Measurements from ENCODE around the gene GALNT17. TPM values are rescaled to one million over a fixed set of nuclear protein-coding genes. Genes with fewer than 3 reads are reported as not detected.

Gene GALNT17
- total and polyA plus RNA-seq, 2 experiments from 2014 or later, result 11.1 to 65.6 TPM

GRCh38 chr7:71716690-71717089 is 584.7 kb downstream of the GALNT17 start:
- H3K4me3 ChIP-seq, result no peak overlapping the region
- ATAC-seq, result peak; percentile 50; the same call in 2 of the 3 replicates
- Mint-ChIP-seq H3K4me3 (no peak overlapping the region), H3K27ac (no peak overlapping the region), H3K27me3 (ENCODE audit: insufficient read depth, low read depth, poor library complexity) (no peaks in the 10 kb centered on the region), H3K4me1 (0 out of 3 replicates have a peak, but pooled peaks cover 4% of the 10 kb centered on the region), H3K36me3 (ENCODE audit: low read depth) (peaks cover 29% of the 10 kb centered on the region), H3K9me3 (peaks cover 24% of the 10 kb centered on the region)
- H3K9me2 ChIP-seq (ENCODE audit: insufficient read depth), result no peaks in the 10 kb centered on the region
- H3K79me2 ChIP-seq (replicated peaks; ENCODE audit: insufficient read depth), result no peaks in the 10 kb centered on the region
- H3K27ac ChIP-seq (ENCODE audit: low read depth), result no peak overlapping the region
- no peaks in the 10 kb centered on the region for H3K27me3 ChIP-seq (ENCODE audit: insufficient read depth)
- no peak overlapping the region for H3K4me2 ChIP-seq
- no peaks in the 10 kb centered on the region for H3K4me1 ChIP-seq (ENCODE audit: insufficient read depth)
- H3F3A ChIP-seq (replicated peaks; ENCODE audit: low read depth), result no peaks in the 10 kb centered on the region
- TF ChIP-seq ZNF331 (CRISPR knock-in tag; IDR thresholded peaks at IDR 0.05; ENCODE audit: low read depth) (no peak), EZH2phosphoT487 (IDR thresholded peaks at IDR 0.05; ENCODE audit: unreplicated experiment) (no peak), CREB1 (CRISPR knock-in tag; IDR thresholded peaks at IDR 0.05; ENCODE audit: low read depth) (no peak), ETS1 (IDR thresholded peaks at IDR 0.05) (no peak), EZH2 (IDR thresholded peaks at IDR 0.05; ENCODE audit: low read depth, unreplicated experiment) (no peak), JUNB (IDR thresholded peaks at IDR 0.05; ENCODE audit: unreplicated experiment) (no peak), NANOG (IDR thresholded peaks at IDR 0.05; ENCODE audit: borderline replicate concordance) (no peak), CTCF (conservative IDR thresholded peaks at IDR 0.05; ENCODE audit: low read depth in 2 of 2) (no peak)
- H4K20me1 ChIP-seq (replicated peaks; ENCODE audit: insufficient read depth), result no peaks in the 10 kb centered on the region
- H2AFZ ChIP-seq, result no peak overlapping the region
- H3K36me3 ChIP-seq (ENCODE audit: insufficient read depth), result no peaks in the 10 kb centered on the region
- DNase-seq (ENCODE audit: low spot score), result no peak

GRCh38 chr7:71718563-71718962 is 586.6 kb downstream of the GALNT17 start:
- no peak overlapping the region for H3K27ac ChIP-seq (ENCODE audit: low read depth)
- H3F3A ChIP-seq (replicated peaks; ENCODE audit: low read depth), result no peaks in the 10 kb centered on the region
- 0 out of 3 replicates have a peak, but pooled peaks cover 4% of the 10 kb centered on the region for H3K4me1 Mint-ChIP-seq
- ATAC-seq (no peak), DNase-seq (ENCODE audit: low spot score) (peak; percentile 28)
- no peaks in the 10 kb centered on the region for H3K79me2 ChIP-seq (replicated peaks; ENCODE audit: insufficient read depth)
- H3K36me3 Mint-ChIP-seq (ENCODE audit: low read depth), result peaks cover 20% of the 10 kb centered on the region
- no peaks in the 10 kb centered on the region for H3K36me3 ChIP-seq (ENCODE audit: insufficient read depth)
- H3K9me3 Mint-ChIP-seq, result peaks cover 24% of the 10 kb centered on the region
- no peaks in the 10 kb centered on the region for H3K27me3 Mint-ChIP-seq (ENCODE audit: insufficient read depth, low read depth, poor library complexity)
- H3K4me1 ChIP-seq (ENCODE audit: insufficient read depth), result no peaks in the 10 kb centered on the region
- no peak overlapping the region for H3K4me3 ChIP-seq
- H3K4me3 Mint-ChIP-seq, result no peak overlapping the region
- H3K9me2 ChIP-seq (ENCODE audit: insufficient read depth), result no peaks in the 10 kb centered on the region
- no peak overlapping the region for H2AFZ ChIP-seq
- H3K4me2 ChIP-seq, result no peak overlapping the region
- H4K20me1 ChIP-seq (replicated peaks; ENCODE audit: insufficient read depth), result no peaks in the 10 kb centered on the region
- H3K27me3 ChIP-seq (ENCODE audit: insufficient read depth), result no peaks in the 10 kb centered on the region
- H3K27ac Mint-ChIP-seq, result no peak overlapping the region
- TF ChIP-seq EZH2 (IDR thresholded peaks at IDR 0.05; ENCODE audit: low read depth, unreplicated experiment), result no peak
- TF ChIP-seq ZNF114 (CRISPR knock-in tag; IDR thresholded peaks at IDR 0.05), result no peak
- TF ChIP-seq ZNF331 (CRISPR knock-in tag; IDR thresholded peaks at IDR 0.05; ENCODE audit: low read depth), result no peak
- no peak for TF ChIP-seq POLR2AphosphoS5 (IDR thresholded peaks at IDR 0.05; ENCODE audit: low read depth)
- no peak for TF ChIP-seq CTCF (conservative IDR thresholded peaks at IDR 0.05; ENCODE audit: low read depth in 2 of 2)
- TF ChIP-seq ETS1 (IDR thresholded peaks at IDR 0.05), result no peak

Measured in GM23338 (cell line).